ENCODE data around the gene DLX1.
"Not testable (repeated sequence)": the region's sequence is repeated elsewhere in the genome, so short reads cannot be mapped to it uniquely, and the experiment has no call there.

Gene DLX1

DNA sequence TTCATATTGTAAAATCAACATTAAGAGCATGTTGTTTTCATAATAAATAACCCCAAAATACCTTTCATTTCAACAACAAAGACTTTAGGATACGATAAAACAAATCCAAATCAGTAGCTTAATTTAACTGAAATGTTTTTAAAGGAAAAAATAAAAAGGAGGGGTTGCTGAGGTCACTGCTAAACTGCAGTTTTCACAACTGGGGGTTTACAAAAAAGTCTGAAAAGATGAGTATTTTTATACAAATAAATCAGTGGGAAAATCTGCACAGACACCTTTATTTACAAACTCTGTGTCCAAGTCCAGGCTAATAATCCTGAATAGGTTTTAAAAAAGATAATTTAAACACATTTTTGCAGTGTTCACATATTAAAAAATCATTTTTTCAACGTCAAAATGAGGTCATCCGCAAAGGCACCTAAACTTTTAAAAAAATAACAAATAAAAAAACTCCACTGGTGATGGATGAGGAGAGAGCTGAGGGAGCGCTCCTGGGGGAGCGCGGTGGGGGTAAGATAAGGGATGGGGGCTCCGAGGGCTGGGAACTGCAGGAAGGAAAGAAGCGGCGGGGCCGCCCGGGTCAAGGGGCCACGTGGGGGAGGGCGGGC lies 14.3 kb downstream of the DLX1 start:
- no peak for DNase-seq

DNA sequence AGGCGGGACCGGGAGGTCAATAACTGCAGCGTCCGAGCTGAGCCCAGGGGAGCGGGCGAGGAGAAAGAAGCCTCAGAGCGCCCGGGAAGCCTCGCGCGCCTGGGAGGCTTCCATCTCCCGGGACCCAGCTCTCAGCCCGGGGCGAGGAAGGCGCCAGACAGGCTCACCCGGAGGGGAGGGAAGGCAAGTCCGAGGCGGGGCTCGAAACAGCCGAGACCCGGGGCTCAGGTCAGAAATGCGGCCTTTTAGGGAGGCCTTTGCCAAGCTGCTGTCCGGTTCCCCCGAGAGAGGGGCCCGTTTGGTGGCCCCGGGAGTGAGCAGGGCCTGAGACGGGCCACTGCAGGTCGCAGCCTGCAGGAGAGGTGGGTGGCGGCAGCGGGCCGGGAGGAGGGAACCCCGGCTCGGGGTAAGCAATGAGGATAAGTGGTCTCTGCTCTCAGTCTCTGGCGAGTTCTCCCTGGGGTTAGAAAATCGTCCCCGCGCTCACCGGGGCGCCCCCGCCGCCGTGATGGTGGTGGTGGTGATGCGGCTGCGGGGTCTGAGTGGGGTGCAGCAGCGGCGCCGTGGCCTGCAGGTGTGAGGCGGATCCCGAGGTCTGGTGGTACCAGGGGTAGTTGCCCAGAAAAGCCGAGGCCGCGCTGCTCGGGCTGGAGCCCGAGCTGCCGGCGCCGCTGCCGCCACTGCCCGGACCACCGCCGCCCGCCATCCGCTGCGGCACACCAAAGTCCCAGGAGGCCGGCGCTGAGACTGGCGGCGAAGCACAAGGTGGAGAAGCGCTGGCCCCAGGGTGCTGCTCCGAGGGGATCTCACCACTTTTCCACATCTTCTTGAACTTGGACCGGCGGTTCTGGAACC lies 15.0 kb downstream of the DLX1 start:
- DNase-seq = no peak

DNA sequence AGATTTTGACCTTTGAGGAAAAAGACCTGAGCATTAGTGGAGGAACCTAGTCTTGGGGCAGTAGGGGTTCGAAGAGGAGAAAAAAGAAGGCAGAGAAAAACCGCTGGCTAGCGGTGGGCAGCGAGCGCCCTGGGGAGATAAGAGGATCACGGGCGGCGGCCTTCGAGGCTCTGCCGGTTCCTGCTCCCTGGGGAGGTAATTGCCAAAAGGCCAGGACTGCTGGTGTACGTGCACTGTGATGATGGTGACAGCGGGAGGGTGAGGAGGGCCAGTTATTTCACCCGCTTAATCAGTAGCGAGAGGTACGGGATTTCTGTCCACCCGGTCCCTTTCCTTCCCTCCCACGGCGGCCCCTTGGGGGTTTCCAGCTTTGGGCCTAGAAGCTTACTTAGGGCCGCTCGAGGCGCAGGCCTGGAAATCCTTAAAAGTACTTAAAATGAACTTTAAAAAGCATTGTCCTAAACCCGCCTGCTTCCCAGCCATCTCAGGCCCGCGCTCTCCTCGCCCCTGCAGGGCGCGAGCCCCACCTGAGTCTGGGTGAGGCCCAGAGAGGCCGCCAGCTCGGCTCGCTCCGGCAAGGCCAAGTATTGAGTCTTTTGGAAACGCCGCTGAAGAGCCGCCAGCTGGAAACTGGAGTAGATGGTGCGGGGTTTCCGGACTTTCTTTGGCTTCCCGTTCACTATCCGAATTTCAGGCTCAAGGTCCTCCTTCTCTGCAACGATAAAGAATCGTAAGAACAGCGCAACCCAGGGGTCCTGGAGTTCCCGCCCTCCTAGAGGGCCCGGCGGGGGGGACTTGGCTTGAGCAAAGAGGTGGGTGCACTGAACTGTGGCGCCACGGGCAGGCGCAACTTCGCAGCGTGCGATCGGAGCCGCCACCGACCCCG lies 15.9 kb downstream of the DLX1 start:
- DNase-seq = no peak

- no peak for DNase-seq
Measured at GRCh38 chr2:172101821-172102390, 16.6 kb downstream of the DLX1 start.

- DNase-seq = peak; percentile 50
Measured at GRCh38 chr2:172102391-172103359, 17.4 kb downstream of the DLX1 start, which contains the start of gene DLX2. DLX2 (minus strand) TSS chr2:172102900; CDS start chr2:172102538, 362 bp downstream.

DNA sequence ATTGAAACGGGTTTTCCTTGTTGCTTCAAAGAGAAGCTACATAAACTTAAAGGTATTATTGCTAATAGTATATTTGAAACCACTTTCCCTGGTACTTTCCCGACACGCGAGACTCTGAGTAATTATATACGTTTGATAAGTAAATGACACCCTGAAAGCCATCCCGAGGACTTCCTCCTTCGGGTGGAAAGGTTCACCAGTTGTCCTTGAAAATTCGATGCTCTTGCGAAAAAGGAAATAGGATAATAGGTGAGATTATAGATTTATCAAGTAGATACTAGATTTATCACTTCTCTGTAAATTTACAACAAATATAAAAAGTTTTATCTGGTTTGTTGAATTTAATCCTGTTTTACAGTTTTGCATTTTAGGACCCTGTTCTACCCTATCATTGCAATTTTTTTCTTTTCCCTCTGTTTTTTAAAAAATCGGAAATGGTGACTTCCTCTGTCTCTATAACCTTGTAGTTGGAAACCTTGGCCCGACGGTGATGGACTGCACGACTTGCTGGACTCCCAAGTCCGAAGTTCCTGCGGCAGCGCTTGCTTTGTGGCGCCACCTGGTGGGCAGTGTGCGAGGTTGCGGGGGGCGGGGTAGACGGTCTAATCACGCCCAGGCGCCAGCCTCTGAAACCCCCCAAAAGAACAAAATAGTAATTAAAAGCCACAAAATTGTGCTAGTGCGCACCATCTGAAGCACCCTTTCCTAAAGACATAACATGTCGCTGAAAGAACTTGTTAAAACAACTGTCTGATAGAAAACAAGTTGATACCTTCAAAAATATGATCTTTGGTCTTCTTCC lies 18.4 kb downstream of the DLX1 start:
- DNase-seq = peak; percentile 69

GRCh38 chr2:172105471-172106107 lies 20.3 kb downstream of the DLX1 start:
- DNase-seq = no peak

GRCh38 chr2:172106108-172106961 lies 21.0 kb downstream of the DLX1 start:
- DNase-seq = no peak

- DNase-seq = no peak
Measured at GRCh38 chr2:172107690-172108586, 22.6 kb downstream of the DLX1 start.

GRCh38 chr2:172108587-172108930 lies 23.3 kb downstream of the DLX1 start:
- no peak for DNase-seq

DNA sequence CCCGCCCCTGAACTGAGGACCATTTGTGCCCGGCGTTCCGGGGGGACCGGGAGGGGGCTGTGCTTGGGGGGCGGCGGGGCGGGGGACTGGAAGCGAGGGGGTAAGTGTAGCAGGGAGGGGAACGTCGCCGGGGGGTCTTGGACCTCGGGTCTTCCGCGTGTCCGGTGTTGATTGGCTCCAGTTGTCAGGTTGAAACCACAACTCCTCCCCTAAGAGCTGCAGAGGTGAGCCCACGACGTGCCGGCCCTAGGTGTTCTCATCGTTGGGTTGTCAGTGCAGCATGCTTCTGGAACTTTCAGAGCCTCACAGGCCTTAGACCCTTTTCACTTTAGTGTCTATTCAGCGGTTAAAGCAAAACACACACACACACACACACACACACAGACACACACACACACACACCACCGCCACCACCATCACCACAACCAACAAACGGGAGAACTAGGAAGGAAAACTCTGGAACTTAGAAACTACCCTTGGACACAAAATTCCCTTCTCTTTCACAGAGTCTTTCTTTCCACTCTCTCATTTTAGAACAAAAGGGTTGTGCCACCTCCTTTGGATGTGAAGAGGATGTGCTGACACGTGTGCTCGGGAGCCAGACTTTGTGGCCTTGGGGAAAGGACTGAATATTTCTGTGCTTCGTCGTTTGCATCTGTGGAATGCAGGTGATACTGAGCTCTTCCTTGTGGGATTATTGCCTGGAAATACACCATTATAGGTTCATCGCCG lies 24.1 kb downstream of the DLX1 start:
- no peak for DNase-seq

DNA sequence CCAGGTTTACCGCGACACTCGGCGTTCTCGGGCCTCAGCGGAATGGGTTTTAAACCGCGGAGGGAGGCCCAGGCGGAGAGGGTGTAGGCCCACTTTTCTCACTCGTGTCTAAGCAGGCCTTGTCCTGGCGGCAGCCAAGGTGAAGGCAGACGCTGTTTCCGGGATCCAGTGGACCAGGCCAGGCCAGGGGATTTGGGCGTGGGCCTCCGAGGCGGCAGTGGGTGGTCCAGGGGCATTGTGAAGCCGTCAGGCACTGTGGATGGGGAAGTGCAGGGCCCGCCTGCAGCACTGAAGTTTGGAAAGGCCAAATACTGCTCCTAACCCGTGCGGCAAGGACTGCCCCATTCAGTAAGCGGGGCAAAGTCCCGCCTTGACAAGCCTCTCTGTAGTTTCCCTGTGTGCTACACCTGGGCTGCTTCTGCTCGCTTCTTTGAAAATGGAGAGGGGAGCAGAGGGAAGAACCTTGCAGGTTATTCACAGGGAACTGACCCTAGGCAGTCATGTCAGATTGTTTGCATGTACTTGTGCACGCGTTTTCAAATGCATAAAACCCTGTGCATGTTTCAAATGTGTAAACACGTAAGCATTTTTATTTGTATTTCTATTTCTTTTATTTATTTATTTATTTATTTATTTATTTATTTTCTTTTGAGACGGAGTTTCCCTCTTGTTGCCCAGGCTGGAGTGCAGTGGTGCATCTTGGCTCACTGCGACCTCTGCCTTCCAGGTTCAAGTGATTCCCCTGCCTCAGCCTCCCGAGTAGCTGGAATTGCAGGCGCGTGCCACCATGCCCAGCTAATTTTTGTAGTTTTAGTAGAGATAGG lies 24.9 kb downstream of the DLX1 start:
- DNase-seq = no peak

DNA sequence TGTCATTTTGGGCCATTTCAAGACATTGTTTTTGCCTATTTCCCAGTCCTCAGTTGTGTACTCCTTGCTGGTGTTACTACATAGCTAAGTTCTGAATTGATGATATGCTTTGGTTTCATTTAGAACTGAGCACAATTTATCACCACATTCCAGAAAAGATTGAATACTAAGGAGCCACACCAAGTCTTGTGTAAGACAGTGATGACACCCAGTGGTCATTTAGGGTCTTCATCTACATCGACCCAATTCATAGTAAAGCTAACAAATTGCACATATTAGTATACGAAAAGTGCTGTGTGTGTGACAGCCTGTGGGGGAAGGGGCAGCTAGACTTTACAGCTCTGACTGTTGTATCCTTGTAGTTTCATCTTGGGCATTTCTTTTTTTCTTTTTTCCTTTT lies 28.3 kb downstream of the DLX1 start:
- DNase-seq = no peak

GRCh38 chr2:172114176-172114575 lies 28.9 kb downstream of the DLX1 start:
- not testable (repeated sequence) for DNase-seq

GRCh38 chr2:172114579-172114978 lies 29.3 kb downstream of the DLX1 start:
- no peak for DNase-seq

DNA sequence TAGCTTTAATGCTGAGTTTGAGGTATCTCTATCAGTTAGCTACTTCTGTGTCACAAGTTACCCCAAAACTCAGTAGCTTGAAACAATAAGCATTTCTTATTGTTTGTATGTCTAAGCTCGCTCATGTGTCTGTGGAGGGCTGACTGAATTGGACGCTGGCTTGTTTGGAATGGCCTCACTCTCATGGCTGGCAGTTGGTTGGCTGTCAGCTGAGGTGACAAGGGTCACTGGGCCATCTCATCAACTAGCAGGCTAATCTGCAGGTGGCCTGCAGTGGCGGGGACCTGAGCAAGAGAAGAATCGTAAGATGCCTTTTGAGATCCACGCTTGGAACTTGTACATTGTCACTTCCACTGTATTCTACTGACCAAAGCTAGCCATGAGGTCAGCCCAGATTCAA lies 30.8 kb downstream of the DLX1 start:
- no peak for DNase-seq

DNA sequence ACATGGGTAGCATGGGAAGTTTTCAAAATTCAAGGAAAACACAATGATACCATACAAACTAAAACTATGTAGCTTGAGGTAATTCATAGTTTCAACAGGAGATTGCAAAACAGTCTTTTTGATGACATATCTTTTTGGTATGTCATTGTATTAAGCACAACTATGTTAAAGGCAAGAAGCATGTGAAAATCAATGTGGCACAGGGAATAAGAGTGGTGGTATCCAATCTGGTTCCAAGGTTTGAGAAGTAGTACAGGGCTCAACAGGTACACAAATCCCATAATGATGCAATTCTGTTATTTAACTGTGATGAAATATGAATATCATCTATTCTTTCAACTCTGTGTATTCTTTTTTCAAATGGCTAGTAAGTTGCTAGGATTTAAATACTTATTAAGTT lies 33.8 kb downstream of the DLX1 start:
- no peak for DNase-seq
